Left lobe of liver (tissue), 2 donors: ENCODE measurements around the gene NAA50. TPM values are rescaled to one million over a fixed set of nuclear protein-coding genes. Genes with fewer than 3 reads are reported as not detected.

ENCODE experiments used
- ATAC-seq: fragments of 200-7000 bp; cut with Tn5 transposase; one replicate; pipeline ENCODE4 v1.9.1; 2020; ENCODE audit warnings: mild to moderate bottlenecking, moderate library complexity
- DNase-seq: peaks from one replicate; pipeline ENCODE4 v3.0.0-alpha.2; 2020; ENCODE audit warnings: low spot score
- total RNA-seq: library from RNA; stranded (reverse); gene quantifications from one replicate; pipeline ENCODE4 v1.2.1, GENCODE V29; 2021
- donor health status: DM: no; HTN: no; CAD: no; lungs with moderate emphysema.
- donor health status: DM: no; HTN: yes; CAD: no.

NAA50 gene
- total RNA-seq, 1 donor from 2014 or later: 54.7 TPM

DNA sequence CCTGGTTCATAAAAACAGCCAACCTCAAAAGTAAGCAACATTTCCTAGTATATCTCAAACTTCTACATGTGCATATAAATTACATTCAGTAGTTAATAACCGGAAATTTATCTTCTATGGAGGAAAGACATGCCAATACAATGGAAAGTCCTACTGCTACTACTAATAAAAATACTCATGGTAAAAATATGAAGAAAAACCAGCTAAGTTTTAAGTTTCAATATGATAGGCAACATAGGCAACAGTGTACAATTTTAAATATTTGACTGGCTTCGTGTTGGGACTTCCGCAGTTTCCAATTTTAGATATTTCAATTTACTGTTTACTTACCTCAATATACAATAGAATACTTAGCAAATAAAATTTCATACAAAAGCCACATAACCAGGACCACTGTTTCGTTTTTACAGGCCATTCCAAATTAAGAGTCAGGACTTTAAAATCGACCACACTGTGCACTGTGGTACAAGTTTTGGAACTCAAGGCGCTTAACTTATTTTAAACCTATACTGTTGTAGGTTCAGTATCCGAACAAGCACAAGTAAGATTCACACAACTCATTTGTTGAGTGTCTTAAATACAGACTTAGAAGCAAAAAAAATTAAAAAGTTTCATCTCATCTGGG lies 2.9 kb downstream of the NAA50 start:
- ATAC-seq (no peak), DNase-seq (no peak)

DNA sequence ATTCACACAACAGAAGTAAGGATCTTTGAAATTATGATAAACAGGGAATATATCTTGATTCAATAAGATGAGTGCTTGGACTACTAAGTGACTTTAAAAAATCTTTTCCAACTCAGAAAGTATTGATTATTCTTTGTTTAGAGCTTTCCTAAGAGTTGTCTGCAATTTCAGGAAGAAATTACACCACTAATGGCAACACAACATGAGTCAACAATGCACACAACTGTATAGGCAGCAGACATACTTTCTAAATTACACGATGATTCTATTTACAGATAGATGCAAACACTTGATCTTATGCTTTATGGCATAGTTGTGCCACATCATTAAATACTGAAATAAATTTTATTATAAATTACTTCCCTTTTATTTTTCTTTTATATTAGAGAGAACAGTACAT lies 4.4 kb downstream of the NAA50 start:
- DNase-seq: no peak
- no peak for ATAC-seq

DNA sequence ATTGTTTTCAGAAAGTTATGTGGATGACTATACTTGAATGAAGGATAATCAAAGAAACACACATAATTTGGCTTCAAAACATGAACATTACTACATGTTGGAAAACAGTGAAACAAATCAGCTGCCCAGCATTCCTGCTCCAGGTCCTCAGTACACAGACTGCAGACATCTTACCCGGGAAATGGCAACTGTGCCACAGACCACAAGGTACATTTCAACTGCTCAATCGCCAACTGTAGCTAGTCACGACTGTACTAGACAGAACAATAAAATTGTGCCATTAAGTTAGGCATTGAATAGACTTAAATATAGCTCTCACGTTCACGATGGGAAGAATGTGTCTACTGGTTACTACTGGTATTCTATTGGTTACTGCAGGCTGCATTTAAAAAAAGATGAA lies 5.0 kb downstream of the NAA50 start:
- DNase-seq (no peak), ATAC-seq (no peak)

DNA sequence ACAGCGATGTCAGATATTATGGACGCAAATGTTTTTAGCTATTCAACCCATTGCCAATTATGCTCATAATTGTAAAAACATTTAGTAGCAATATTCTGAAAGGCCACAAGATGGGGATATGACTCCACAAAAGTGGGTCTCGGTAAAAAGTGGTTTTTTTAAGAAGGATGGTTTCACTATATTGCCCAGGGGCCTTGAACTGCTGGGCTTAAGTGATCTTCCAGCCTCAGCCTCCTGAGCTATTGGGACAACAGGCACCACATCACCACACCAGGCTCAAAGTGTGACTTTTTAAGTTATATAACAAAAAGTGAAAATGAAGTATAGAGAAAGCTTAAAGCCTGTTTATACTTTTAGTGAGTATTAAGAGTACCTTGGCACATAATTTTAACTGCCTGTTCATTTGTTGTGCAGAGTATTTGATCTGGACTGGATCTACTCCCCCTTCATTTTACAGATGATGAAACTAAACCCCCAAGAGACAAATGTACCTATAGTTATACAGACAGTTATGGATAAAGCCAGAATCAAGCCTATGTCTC lies 9.4 kb downstream of the NAA50 start:
- peak; percentile 89 for ATAC-seq
- DNase-seq: no peak

DNA sequence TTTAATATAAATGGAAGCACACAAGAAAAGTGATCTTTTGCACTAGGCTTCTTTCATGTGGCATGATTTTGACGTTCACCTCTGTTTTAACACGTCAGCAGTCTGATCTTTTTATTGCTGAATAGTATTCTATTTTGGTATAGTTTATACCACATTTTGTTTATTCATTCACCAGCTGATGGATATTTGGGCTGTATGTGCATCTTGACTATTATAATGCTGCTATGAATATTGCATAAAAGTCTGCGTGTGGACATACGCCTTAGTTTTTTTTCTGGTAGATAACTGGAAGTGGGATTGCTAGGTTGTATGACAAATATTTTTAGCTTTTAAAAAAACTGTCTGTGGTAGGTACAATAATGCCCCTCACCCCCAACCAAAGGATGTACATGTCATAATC lies 14.4 kb downstream of the NAA50 start:
- DNase-seq (no peak), ATAC-seq (no peak)

DNA sequence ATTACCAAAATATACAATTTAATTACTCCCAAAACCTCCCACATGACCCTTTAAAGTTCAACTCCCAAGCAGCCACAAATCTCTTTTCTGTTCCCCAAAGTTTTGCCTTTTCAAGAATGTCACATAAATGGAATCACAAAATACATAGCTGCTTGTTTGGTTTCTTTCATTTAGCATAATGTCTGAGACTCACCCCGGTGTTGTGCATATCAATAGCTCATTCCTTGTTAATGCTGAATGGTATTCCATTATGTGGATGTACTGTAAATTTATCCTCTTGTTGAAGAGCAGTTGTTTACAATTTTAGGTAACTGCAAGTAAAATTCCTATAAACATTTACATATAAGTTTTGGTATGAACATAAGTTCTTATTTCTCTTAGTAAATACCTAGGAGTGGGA lies 15.5 kb downstream of the NAA50 start:
- ATAC-seq (no peak), DNase-seq (no peak)

DNA sequence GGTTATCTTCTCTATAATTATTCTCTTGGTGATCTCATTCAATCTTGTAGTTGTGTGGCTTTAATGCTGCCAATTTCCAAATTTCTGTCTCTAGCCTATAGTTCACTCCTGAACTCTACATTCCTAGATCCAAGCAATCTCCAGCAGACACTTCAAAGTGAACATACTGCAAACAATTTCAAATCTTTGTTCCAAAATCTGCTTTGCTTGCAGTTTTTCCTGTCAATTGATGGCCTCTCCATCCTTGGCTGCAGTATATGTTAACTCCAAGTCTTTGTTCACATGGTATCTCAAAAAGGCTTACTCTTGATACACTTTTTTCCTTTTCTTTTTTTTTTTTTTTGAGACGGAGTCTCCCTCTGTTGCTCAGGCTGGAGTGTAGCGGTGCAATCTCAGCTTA lies 17.4 kb downstream of the NAA50 start:
- no peak for ATAC-seq

DNA sequence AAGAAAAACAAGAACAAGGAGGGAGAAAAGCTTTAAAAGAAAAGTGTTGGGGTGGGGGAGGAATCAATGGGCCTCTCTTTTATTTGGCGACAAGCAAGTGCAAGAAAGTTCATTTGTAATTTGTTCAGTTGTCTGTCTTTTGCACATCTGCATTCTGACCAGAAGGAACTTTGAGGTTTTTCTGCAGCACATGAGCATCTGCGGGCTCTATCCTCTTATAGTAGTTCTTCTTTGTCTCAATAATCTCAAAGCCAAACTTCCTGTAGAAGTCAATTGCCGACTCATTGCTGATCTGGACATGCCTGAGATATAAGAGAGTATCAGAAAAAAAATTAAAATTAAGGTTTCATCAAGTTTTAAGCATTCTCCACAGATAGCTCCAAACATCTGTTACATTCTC lies 24.4 kb downstream of the NAA50 start:
- ATAC-seq (no peak), DNase-seq (no peak)

More for the DNA sequence above, 17.4 kb downstream of the NAA50 start:
- DNase-seq: no peak

DNA sequence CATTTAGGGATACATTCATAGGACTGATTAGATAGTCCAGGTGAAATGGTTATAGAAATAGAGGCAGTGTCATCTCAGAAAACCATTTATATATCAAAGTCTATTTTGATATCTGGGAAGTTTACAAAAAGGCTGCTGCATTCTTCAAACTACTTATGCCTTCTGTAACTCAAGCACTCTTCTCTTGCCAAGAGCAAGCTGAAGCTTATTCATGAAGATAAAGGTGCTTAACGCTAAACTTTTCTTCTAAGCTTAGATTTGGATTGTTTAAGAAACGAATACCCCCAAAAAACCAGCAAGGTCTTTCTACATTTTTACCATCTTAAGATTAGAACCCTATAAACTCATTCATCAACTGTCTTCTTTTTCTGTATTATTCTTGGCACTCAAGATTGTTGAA lies 26.3 kb downstream of the NAA50 start:
- ATAC-seq: no peak
- no peak for DNase-seq

DNA sequence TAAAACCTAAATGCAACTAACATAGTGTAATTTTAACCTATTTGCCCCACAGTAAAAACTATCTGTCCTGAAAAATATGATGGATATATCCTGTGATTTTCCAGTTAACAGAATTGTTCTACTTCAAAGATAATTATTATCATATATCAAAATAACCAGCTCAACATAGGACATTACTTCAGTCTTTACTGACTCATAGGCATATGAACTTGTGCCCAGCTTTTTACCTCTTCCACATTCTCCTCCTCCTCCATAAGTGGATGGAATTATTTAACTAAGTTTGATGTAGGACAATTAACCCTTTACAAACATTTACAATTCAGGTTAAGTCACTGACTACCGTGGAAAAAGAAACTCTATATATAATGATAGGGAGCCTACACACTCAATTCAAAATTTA lies 26.8 kb downstream of the NAA50 start:
- no peak for ATAC-seq
- DNase-seq: no peak

DNA sequence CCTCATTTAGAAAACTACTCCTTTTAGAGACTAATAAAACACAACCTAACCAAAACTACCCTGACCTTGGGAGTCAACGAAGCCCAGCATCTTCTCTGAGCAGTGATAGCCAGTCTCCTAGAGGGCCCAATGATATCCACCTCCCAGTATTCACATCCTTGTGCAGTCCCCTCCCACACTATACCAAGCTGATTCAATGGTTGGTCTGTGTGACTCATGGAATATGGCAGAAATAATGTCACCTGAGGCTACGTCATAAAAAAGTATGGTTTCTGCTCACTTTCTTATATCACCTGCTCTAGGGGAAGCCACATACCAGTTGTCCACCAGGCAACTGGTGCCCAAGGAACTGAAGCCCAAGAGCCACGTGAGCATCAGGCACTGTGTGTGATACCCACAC lies 28.2 kb downstream of the NAA50 start:
- ATAC-seq: no peak
- DNase-seq: no peak

DNA sequence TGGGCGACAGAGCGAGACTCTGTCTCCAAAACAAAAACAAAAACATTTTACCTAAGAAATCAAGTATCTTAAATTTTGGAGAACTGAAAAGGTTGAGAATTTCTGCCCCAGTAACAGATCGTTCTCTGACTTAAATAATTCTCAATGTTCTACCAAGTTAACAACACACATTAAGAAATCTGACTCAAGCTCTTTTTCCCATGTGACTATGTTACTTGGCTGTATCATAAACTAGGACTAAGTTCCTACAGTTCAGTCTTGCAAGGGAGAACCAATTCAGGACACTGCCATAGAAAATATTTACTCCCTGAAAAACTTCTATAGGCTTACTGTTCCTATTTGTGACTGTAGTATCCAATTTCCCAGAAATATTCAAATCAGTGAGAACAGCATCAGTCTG lies 28.7 kb downstream of the NAA50 start:
- ATAC-seq (no peak), DNase-seq (no peak)

DNA sequence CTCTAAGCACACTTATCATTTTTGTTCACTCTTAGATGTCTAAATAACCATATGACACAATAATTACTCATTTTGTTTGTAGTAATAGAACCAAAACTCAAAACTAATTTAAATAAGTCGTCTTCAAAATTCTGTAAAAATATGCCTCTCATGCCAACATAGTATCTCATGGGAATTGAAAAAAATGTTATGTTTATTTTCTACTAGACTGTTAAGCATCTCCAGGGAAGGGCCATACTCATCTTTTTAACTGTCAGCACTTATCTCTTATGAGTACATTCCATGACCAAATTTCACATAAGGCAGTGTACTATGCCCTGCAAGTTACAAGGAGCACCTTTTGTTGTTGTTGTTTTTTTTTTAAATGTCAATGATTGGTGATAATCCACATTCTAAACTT lies 31.3 kb downstream of the NAA50 start:
- DNase-seq (no peak), ATAC-seq (no peak)

DNA sequence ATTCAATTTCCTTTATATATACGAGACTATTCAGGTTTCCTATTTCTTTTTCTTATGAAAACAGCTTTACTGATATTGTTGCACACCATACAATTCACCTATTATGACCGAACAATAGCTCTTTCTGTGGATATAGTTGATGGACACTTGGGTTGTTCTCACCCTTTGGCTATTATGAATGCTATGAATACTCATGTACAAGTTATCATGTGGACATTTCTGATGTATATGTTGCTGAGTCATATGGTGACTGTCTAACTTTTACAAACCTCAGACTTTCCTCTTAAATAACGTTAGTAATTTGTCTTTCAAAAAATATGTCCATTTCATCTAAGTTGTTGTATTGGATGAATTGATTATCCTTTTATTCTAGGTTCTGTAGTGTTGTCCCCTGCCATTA lies 33.9 kb downstream of the NAA50 start:
- ATAC-seq: no peak
- DNase-seq: no peak

DNA sequence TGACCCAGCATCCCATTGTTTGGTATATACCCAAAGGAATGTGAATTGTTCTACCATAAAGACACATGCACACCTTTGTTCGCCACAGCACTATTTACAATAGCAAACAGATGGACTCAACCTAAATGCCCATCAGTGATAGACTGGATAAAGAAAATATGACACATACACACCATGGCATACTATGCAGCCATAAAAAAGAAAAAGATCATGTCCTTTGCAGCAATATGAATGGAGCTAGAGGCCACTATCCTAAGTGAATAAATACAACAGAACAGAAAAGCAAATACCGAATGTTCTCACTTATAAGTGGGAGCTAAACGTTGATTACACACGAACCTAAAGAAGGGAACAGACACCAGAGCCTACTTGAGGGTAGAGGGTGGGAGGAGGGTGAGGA lies 38.2 kb downstream of the NAA50 start:
- ATAC-seq (no peak), DNase-seq (no peak)

DNA sequence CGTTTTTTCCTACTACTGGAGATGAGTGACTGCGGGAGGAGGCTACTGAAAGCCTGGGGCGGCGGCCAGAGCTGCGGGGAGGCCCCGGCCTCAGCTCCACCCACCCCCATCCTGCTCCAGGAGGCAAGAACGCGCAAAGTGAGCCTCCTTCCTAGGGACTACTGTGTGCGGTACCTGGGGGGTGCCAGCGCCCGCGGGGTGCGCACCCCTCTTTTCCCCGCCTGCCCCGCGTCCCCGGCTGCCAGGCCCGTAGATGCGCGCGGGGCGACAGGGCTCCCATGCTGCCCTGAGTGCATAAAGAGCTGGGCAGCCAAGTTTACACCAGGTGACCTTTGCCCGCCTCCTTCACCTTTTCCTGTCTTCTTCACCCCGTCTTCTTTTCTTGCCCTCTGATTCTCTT lies 47.1 kb downstream of the NAA50 start:
- ATAC-seq (no peak), DNase-seq (no peak)

DNA sequence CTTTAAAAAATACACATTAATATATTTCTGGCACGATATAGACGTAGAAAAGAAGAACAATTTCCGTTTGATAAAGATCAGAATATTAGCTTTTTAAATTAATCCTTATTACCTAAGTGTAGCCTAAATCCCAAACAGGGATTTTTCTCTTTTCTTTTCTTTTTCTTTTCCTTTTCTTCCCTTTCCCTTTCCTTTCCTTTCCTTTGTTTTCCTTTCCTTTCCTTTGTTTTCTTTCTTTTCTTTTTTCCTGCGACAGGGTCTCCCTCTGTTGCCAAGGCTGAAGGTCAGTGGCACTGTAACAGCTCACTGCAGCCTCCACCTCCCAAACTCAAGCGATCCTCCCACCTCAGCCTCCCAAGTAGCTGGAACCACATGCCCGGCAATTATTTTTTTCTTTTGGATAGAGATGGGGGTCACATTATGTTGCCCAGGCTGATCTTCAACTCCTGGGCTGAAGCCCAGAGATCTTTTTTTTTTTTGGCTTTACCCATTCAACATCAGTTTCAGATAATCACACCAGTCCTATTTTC lies 47.8 kb downstream of the NAA50 start:
- ATAC-seq (no peak), DNase-seq (no peak)

DNA sequence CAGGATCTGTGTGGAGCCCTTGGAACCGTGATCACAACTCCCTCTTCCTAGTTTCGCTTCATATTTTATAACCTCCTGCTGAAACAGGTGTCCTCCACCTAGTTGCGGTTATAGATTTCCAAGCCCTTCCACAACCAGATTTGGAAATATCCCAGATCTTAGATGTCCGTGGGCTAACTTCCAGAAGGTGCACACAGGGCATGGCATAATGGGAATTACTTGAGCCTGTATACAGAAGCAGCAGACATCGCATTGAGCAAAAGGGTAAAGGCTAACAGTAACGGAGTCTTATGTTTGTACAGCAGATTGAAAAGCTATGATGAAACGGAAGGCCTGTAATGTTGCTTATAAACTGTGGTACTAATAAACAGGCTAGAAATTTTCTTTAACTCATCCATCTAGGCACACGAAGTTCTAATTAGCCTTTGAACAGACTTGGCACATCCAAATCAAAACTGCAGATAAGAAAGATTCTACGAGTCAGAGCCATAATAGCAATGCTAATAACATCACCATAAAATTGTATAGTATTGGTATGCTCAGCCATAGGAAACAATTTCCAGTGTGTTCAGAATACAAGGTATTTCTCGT lies 48.5 kb downstream of the NAA50 start:
- DNase-seq (no peak), ATAC-seq (peak; percentile 4)

DNA sequence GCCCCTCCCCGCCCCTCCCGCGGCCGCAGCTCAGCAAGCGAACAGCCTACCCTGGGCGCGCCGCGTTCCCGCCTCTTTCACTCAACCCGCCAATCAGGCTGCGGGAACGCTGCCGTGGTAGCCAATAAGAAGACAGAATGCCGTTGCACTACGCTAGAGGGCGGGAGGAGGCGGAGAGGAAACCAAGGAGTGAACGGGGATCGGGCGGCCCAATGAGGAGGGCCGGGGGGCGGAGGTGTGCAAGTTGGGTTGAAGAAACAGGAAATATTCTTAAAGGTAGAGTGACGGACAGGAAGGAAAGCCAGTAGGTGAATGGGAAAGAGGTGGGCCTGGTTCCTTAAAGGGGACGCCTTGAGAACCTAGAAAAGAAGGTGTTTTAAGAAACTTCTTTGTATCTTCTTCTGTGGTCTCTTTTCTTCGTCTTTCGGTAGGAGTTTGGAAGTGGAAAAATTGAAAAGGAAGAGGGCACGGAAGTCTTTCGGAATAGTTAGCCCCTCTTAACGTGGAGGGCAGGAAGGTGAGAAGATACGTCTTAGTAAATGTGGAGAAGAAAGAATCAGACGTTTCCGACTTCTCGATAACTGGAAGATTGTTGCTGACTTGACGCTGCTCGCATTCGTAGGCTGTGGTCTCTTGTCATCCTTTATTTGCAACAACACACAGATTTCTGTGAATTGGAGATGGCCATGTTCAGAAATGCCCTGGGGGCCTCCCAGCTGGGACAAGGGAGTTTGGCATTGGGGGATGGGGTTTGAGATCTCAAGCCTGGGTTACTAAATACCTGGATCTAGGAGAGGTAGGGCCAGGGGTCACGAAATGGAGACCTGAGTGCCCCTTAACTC lies 49.2 kb downstream of the NAA50 start:
- ATAC-seq: peak; percentile 85
- DNase-seq: peak; percentile 100

DNA sequence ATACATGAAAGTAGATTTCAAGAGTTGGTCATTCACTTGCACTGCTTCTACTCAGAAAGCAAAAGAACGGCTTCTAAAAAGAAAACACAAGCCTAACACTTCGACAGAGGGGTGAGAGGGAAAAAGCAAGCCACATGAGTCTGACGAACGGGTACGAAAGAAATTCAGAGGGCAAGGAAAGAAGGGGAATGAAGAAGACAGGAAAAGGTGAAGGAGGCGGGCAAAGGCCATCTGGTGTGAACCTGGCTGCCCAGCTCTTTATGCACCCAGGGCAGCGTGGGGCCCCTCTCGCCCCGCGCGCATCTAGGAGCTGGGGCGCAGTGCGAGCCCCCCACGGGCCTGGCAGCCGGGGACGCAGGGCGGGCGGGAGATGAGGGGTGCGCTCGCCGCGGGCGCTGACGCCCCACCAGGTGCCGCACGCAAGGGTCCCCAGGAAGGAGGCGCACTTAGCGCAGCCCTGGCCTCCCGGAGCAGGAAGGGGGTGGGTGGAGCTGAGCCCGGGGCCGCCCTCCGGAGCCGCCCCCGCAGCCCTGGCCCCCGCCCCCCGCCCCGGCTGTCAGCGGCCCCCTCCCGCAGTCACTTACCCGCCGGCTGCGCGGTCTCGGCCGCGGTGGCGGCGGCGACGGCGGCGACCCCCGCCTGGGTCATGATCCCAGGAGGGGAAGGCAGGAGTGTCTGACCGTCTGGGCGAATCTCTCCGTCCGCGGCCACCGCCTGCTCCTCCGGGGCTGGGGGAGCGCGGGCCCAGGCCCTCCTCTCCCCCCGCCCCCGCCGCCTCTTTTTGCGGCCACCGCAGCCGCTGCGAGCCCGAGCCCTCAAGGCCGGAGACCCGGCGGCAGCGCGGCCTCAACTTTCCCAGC lies 50.0 kb downstream of the NAA50 start, which contains the start of gene USF3:
TSS of gene USF3 (minus strand) at position 857 of the 860 bp plus-strand sequence. CDS start 21,764 bp downstream, outside the sequence.
- peak; percentile 84 for ATAC-seq
- DNase-seq: peak; percentile 84

DNA sequence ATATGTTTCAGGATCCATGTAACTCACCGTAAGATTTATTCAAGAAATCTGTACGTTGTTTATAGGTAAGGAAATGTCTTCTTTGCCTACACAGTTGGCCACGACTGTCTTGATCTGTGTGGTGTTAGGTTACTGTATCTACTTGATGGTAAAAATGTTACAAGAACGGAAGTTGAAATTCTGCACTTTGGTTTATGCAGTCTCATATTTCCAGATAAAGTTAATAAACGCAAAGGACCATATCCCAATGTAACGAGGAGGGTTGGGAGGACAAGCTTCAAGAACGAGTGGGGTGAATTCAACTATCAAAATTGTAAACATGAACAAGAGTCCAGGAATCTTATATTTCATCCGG lies 50.6 kb downstream of the NAA50 start:
- DNase-seq (no peak), ATAC-seq (no peak)
